GM12878 (cell line): Measurements from ENCODE around the gene NR2E3. TPM values are rescaled to one million over a fixed set of nuclear protein-coding genes. Genes with fewer than 3 reads are reported as not detected.

Experiments
- ATAC-seq: fragments of 200-7000 bp; cut with Tn5 transposase; 3 replicates; pipeline ENCODE4 v1.9.1; 2020; ENCODE audit warnings: mild to moderate bottlenecking, moderate library complexity
- BruUV-seq: library from RNA; stranded (reverse); fragments of 400-500 nt; replicated peaks from 2 replicates; lab custom pipeline; 2021; lab: Mats Ljungman, UMichigan
- CTCF ChIA-PET: fragments of 300-600 bp; sonication (Branson Sonifier 250); formaldehyde crosslinking; extraction: SDS; loops from one replicate; lab custom pipeline; 2021; ENCODE audit warnings: inconsistent platforms; lab: Yijun Ruan, JAX
- POLR2A ChIA-PET: fragments of 350-600 bp; formaldehyde crosslinking; extraction: SDS; loops from one replicate; lab custom pipeline; 2021; ENCODE audit warnings: inconsistent platforms; lab: Charles Lee
- RAD21 ChIA-PET: fragments of 300-600 bp; sonication (Branson Sonifier 250); formaldehyde crosslinking; loops from one replicate; lab custom pipeline; 2023; ENCODE audit warnings: antibody characterized with exemption; ENCODE audit not compliant: unreplicated experiment; lab: Charles Lee
- SMC1A ChIA-PET: fragments of 300-600 bp; sonication (Branson Sonifier 250); formaldehyde crosslinking; loops from one replicate; lab custom pipeline; 2023; ENCODE audit not compliant: unreplicated experiment, uncharacterized antibody; lab: Charles Lee
- DNase-seq: peaks from one replicate; pipeline ENCODE4 v3.0.0-alpha.2; 2011; ENCODE audit warnings: low read depth, low spot score
- FAIRE-seq: peaks from 3 replicates; lab custom pipeline; 2011; peaks lifted over from hg19 to GRCh38; lab: Jason Lieb, UNC
- H2AFZ ChIP-seq: 2 replicates; pipeline ENCODE4 v1.6.0; 2011; ENCODE audit warnings: low read depth, low read length, control low read depth; ENCODE audit not compliant: control insufficient read depth
- H3K27ac ChIP-seq: 2 replicates; pipeline ENCODE4 v1.5.1; 2011; ENCODE audit warnings: control low read depth; ENCODE audit not compliant: control insufficient read depth, insufficient read depth
- H3K27me3 ChIP-seq, 2 experiments: replicated peaks in 1 of 2; 2 replicates each; pipeline versions ENCODE4 v1.6.0 to v1.6.1; 2011; ENCODE audit warnings: low read length in 1 of 2; ENCODE audit not compliant: control insufficient read depth in 2 of 2, insufficient read depth in 2 of 2
- H3K36me3 ChIP-seq, 2 experiments: 2 replicates each; pipeline ENCODE4 v1.5.1; 2011; ENCODE audit warnings: low read length in 1 of 2; ENCODE audit not compliant: control insufficient read depth in 2 of 2, insufficient read depth in 2 of 2
- H3K4me1 ChIP-seq: 2 replicates; pipeline ENCODE4 v1.6.1; 2011; ENCODE audit warnings: mild to moderate bottlenecking, low read length, moderate library complexity, mixed read lengths; ENCODE audit not compliant: control insufficient read depth, insufficient read depth
- H3K4me2 ChIP-seq: 2 replicates; pipeline ENCODE4 v1.6.0; 2011; ENCODE audit warnings: control low read depth; ENCODE audit not compliant: control insufficient read depth, insufficient read depth
- H3K4me3 ChIP-seq: fragments of 200-600 bp; sonication (generic); 2 replicates; pipeline ENCODE4 v1.5.1; 2016
- H3K79me2 ChIP-seq: 2 replicates; pipeline ENCODE4 v1.6.0; 2011; ENCODE audit warnings: low read length; ENCODE audit not compliant: control insufficient read depth, insufficient read depth
- H3K9ac ChIP-seq: 2 replicates; pipeline ENCODE4 v1.8.0; 2011; ENCODE audit warnings: low read length, control low read depth, mixed read lengths; ENCODE audit not compliant: control insufficient read depth, insufficient read depth
- H3K9me3 ChIP-seq: replicated peaks from 3 replicates; pipeline ENCODE4 v1.5.1; 2011; ENCODE audit warnings: mild to moderate bottlenecking, low read length; ENCODE audit not compliant: control insufficient read depth, insufficient read depth
- H4K20me1 ChIP-seq: 2 replicates; pipeline ENCODE4 v1.6.0; 2011; ENCODE audit not compliant: control insufficient read depth, insufficient read depth
- BCL3 ChIP-seq: IDR thresholded peaks from 2 replicates; pipeline ENCODE4 v1.6.1; 2011; ENCODE audit warnings: borderline replicate concordance, low read depth, mild to moderate bottlenecking, moderate library complexity, low read length; ENCODE audit not compliant: insufficient read depth, poor library complexity, severe bottlenecking
- BRCA1 ChIP-seq: IDR thresholded peaks from 2 replicates; pipeline ENCODE4 v1.6.1; 2011; ENCODE audit warnings: low read depth, low read length, improper control_type of control experiment
- CBFB ChIP-seq: IDR thresholded peaks from 2 replicates; pipeline ENCODE4 v1.6.1; 2016; ENCODE audit warnings: antibody characterized with exemption, low read depth
- E4F1 ChIP-seq: fragments of 450-650 bp; IDR thresholded peaks from 2 replicates; pipeline ENCODE4 v1.6.1; 2018; ENCODE audit warnings: borderline replicate concordance, mild to moderate bottlenecking; ENCODE audit not compliant: partially characterized antibody
- IKZF2 ChIP-seq, 2 experiments: fragments of 450-650 bp; IDR thresholded peaks; 2 replicates each; pipeline ENCODE4 v1.6.1; 2017; ENCODE audit warnings: mild to moderate bottlenecking in 2 of 2, moderate library complexity in 2 of 2
- JUNB ChIP-seq: IDR thresholded peaks from 2 replicates; pipeline ENCODE4 v1.6.1; 2016; ENCODE audit warnings: antibody characterized with exemption, mild to moderate bottlenecking
- KAT2A ChIP-seq: conservative IDR thresholded peaks from 2 replicates; pipeline ENCODE4 v1.6.1; 2011; ENCODE audit warnings: low read depth, low read length; ENCODE audit not compliant: control insufficient read depth
- SIN3A ChIP-seq: IDR thresholded peaks from 2 replicates; pipeline ENCODE4 v1.6.1; 2012; ENCODE audit warnings: low read depth, low read length, improper control_type of control experiment
- SIX5 ChIP-seq: IDR thresholded peaks from 2 replicates; pipeline ENCODE4 v1.6.1; 2011; ENCODE audit warnings: mild to moderate bottlenecking, low read depth, low read length, moderate library complexity; ENCODE audit not compliant: severe bottlenecking
- SMC3 ChIP-seq: IDR thresholded peaks from 2 replicates; pipeline ENCODE4 v1.6.1; 2011; ENCODE audit warnings: low read length, improper control_type of control experiment, borderline replicate concordance
- STAT1 ChIP-seq: fragments of 450-650 bp; conservative IDR thresholded peaks from 2 replicates; pipeline ENCODE4 v1.6.1; 2014; ENCODE audit warnings: antibody characterized with exemption, mild to moderate bottlenecking
- ZNF622 ChIP-seq: fragments of 450-650 bp; IDR thresholded peaks from 2 replicates; pipeline ENCODE4 v1.6.1; 2017; ENCODE audit warnings: mild to moderate bottlenecking, inconsistent platforms
- WGBS: methylation state at CpG from one replicate; pipeline ENCODE4 v1.1.6; 2016; ENCODE audit warnings: low lambda C conversion rate; ENCODE audit not compliant: insufficient replicate concordance, insufficient coverage; ENCODE audit errors: missing lambda C conversion rate; 5-methylcytosine and 5-hydroxymethylcytosine counted together
- in situ Hi-C: fragments of 300-500 bp; cut with MboI; formaldehyde crosslinking; loops from 9 replicates; pipeline ENCODE4 v1.14.3; 2018; ENCODE audit warnings: mixed read lengths
- intact Hi-C: fragments of 100-400 bp; cut with micrococcal nuclease; formaldehyde crosslinking; loops from one replicate; pipeline ENCODE4 v1.14.2; 2022; ENCODE audit not compliant: unreplicated experiment
- polyA plus RNA-seq, 11 experiments: library from polyadenylated mRNA; depleted of rRNA in 4 of 11; unstranded in 6 of 11; stranded (reverse) in 5 of 11; fragments of >200 nt; fragmentation: Nextera tagmentation in 4 of 11; fragmentation: Illumina TruSeq in 1 of 11; extraction: Ambion mirVana in 4 of 11; extraction: Trizol in 1 of 11; gene quantifications; 1 replicate in 1 of 11; 2 replicates in 10 of 11; pipeline versions ENCODE4 v1.2.1 to v1.2.3, GENCODE V29; 2011 to 2016; ENCODE audit warnings: inconsistent platforms in 2 of 11, missing spikeins in 2 of 11, low read depth in 1 of 11
- total RNA-seq, 4 experiments: library from RNA; depleted of rRNA in 3 of 4; stranded (reverse); fragments of >200 nt in 3 of 4; fragmentation: Illumina TruSeq in 1 of 4; extraction: Trizol in 1 of 4; gene quantifications; 2 replicates each; pipeline versions ENCODE4 v1.2.1 to v1.2.3, GENCODE V29; 2013 to 2021

Gene NR2E3
- total and polyA plus RNA-seq, 10 of the 15 experiments (the other 5 are each of a cell fraction or from before 2014, with no cell fraction given) = 0.05 to 0.11 (median 0.11) TPM; not detected in 7

- in situ Hi-C loops = no loop called here
- CTCF ChIA-PET = no interaction called here
- no peak for FAIRE-seq
Observed at GRCh38 chr15:71822890-71823630, 12.7 kb downstream of the NR2E3 start.

More at GRCh38 chr15:71822890-71823630, 12.7 kb downstream of the NR2E3 start:
- BruUV-seq = no TSS peak
- Histone ChIP-seq H3K4me2 (no peak overlapping the region), H3K9ac (no peak overlapping the region), H3K9me3 (peaks cover 13% of the 10 kb centered on the region), H2AFZ (no peak overlapping the region), H4K20me1 (no peaks in the 10 kb centered on the region), H3K79me2 (no peaks in the 10 kb centered on the region), H3K4me1 (no peaks in the 10 kb centered on the region), H3K4me3 (no peak overlapping the region), H3K27ac (no peak overlapping the region), H3K36me3 (peaks cover 0 to 10% of the 10 kb centered on the region in 2 experiments; a peak in 2 of 4 replicates), H3K27me3 (no peaks in the 10 kb centered on the region)
- DNase-seq = no peak
- intact Hi-C loops = no loop called here
- 76% methylated on average over 3 of the region's 3 CpGs for WGBS
- no peak for ATAC-seq
- TF ChIP-seq ZNF622 = no peak
- no peak for TF ChIP-seq KAT2A
- TF ChIP-seq CBFB = no peak
- TF ChIP-seq JUNB = no peak
- TF ChIP-seq STAT1 = no peak
- no peak for TF ChIP-seq SIX5
- no peak for TF ChIP-seq SIN3A
- no peak for TF ChIP-seq IKZF2 (IDR thresholded peaks at IDR 0.05)
- TF ChIP-seq BCL3 = no peak
- no peak for TF ChIP-seq E4F1
- no peak for TF ChIP-seq BRCA1
- no peak for TF ChIP-seq SMC3
- POLR2A ChIA-PET = no interaction called here
- SMC1A ChIA-PET = no interaction called here
- RAD21 ChIA-PET = no interaction called here
